ENCODE measurements around the gene CEACAM16. TPM values are rescaled to one million over a fixed set of nuclear protein-coding genes. Genes with fewer than 3 reads are reported as not detected.

The CEACAM16 gene
- total and polyA plus RNA-seq, 8 donors: 0.16 to 1.0 (median 0.37) TPM; not detected in 3

- H3K27me3 ChIP-seq: no peaks in the 10 kb centered on the region
- no peak for TF ChIP-seq CTCF (IDR thresholded peaks at IDR 0.05)
- H3K4me1 ChIP-seq: peaks cover 8 to 18% (median 11%) of the 10 kb centered on the region in 3 donors
- DNase-seq (peak in 1 of 6 donors; percentile 36), FAIRE-seq (no peak), ATAC-seq (peak in 2 of 4 donors; percentile 5 to 18)
- H3K27ac ChIP-seq: peak overlapping the region in 3 of 4 donors; percentile 6 to 78 (median 71)
- intact Hi-C loops (cut with DNase I): no loop called here
- H3K36me3 ChIP-seq: no peaks in the 10 kb centered on the region
- peak overlapping the region in 1 of 4 donors; percentile 30 for H3K4me3 ChIP-seq
- no peaks in the 10 kb centered on the region for H3K9me3 ChIP-seq
- WGBS, 2 donors: 25 to 43% methylated on average over 5 of the region's 5 CpGs
Observed at GRCh38 chr19:44725684-44726083, 26.7 kb downstream of the CEACAM16 start.

GRCh38 chr19:44726465-44726864 is 27.5 kb downstream of the CEACAM16 start:
- intact Hi-C loops (cut with DNase I): no loop called here

GRCh38 chr19:44728178-44728577 is 29.2 kb downstream of the CEACAM16 start:
- no peaks in the 10 kb centered on the region for H3K9me3 ChIP-seq
- intact Hi-C loops (cut with DNase I): no loop called here
- WGBS, 2 donors: 74 to 84% methylated on average over 6 of the region's 6 CpGs
- no peak for DNase-seq
- FAIRE-seq: no peak
- no peak overlapping the region for H3K27ac ChIP-seq
- H3K4me3 ChIP-seq: no peak overlapping the region
- H3K4me1 ChIP-seq: peaks cover 8 to 18% (median 11%) of the 10 kb centered on the region in 3 donors
- no peak for TF ChIP-seq CTCF (IDR thresholded peaks at IDR 0.05)
- no peaks in the 10 kb centered on the region for H3K36me3 ChIP-seq
- no peak for ATAC-seq
- no peaks in the 10 kb centered on the region for H3K27me3 ChIP-seq

More at GRCh38 chr19:44726465-44726864, 27.5 kb downstream of the CEACAM16 start:
- H3K27me3 ChIP-seq: no peaks in the 10 kb centered on the region
- peak overlapping the region in 2 of 4 donors; percentile 71 to 78 for H3K27ac ChIP-seq
- peaks cover 8 to 18% (median 11%) of the 10 kb centered on the region in 3 donors for H3K4me1 ChIP-seq
- 80 to 83% methylated on average over 12 of the region's 12 CpGs for WGBS, 2 donors
- TF ChIP-seq CTCF (IDR thresholded peaks at IDR 0.05): no peak
- H3K36me3 ChIP-seq: no peaks in the 10 kb centered on the region
- H3K4me3 ChIP-seq: no peak overlapping the region
- no peak for ATAC-seq
- H3K9me3 ChIP-seq: no peaks in the 10 kb centered on the region
- no peak for FAIRE-seq
- DNase-seq: no peak

GRCh38 chr19:44729516-44730033 is 30.6 kb downstream of the CEACAM16 start:
- peaks cover 0 to 12% (median 10%) of the 10 kb centered on the region in 3 donors for H3K4me1 ChIP-seq
- 93 to 98% methylated on average over 8 of the region's 8 CpGs for WGBS, 2 donors
- no peaks in the 10 kb centered on the region for H3K36me3 ChIP-seq
- H3K4me3 ChIP-seq: no peak overlapping the region
- intact Hi-C loops (cut with DNase I): no loop called here
- FAIRE-seq: no peak
- H3K9me3 ChIP-seq: no peaks in the 10 kb centered on the region
- H3K27ac ChIP-seq: no peak overlapping the region
- DNase-seq: no peak
- TF ChIP-seq CTCF (IDR thresholded peaks at IDR 0.05): no peak
- ATAC-seq: no peak
- H3K27me3 ChIP-seq: no peaks in the 10 kb centered on the region

GRCh38 chr19:44731081-44731480 is 32.1 kb downstream of the CEACAM16 start:
- no peak for DNase-seq
- FAIRE-seq: no peak
- ATAC-seq: no peak

More at GRCh38 chr19:44731081-44731480, 32.1 kb downstream of the CEACAM16 start:
- Histone ChIP-seq H3K36me3 (no peaks in the 10 kb centered on the region), H3K4me3 (no peak overlapping the region), H3K9me3 (no peaks in the 10 kb centered on the region), H3K27me3 (no peaks in the 10 kb centered on the region), H3K4me1 (peaks cover 0 to 1% (median 0%) of the 10 kb centered on the region in 3 donors), H3K27ac (no peak overlapping the region)
- 87 to 96% methylated on average over 5 of the region's 5 CpGs for WGBS, 2 donors
- intact Hi-C loops (cut with DNase I): no loop called here
- TF ChIP-seq CTCF (IDR thresholded peaks at IDR 0.05): no peak
